Endothelial cell of umbilical vein (primary cell): ENCODE measurements around the gene SH3RF1.

Experiments
- CTCF ChIP-seq, 2 donors: IDR thresholded peaks; 1 replicate in 1 of 2; 2 replicates in 1 of 2; pipeline ENCODE4 v1.5.1; 2011; ENCODE audit warnings: low read length in 2 of 2, mild to moderate bottlenecking in 2 of 2, moderate library complexity in 2 of 2, control low read depth in 1 of 2, inconsistent platforms in 1 of 2, low read depth in 1 of 2; ENCODE audit not compliant: insufficient read depth in 1 of 2; ENCODE audit errors: extremely low read depth in 1 of 2
- EZH2 ChIP-seq: IDR thresholded peaks from 2 replicates; pipeline ENCODE4 v1.6.1; 2012; ENCODE audit warnings: borderline replicate concordance, low read depth, mild to moderate bottlenecking, moderate library complexity, low read length, inconsistent platforms; ENCODE audit not compliant: severe bottlenecking
- GATA2 ChIP-seq: IDR thresholded peaks from 2 replicates; pipeline ENCODE4 v1.7.0; 2011; ENCODE audit warnings: low read depth, mild to moderate bottlenecking, moderate library complexity, mixed read lengths, low read length; ENCODE audit not compliant: insufficient read length, insufficient read depth
- JUN ChIP-seq: IDR thresholded peaks from 2 replicates; pipeline ENCODE4 v1.6.1; 2011; ENCODE audit warnings: borderline replicate concordance, low read depth; ENCODE audit not compliant: insufficient read length, insufficient read depth
- MAX ChIP-seq: IDR thresholded peaks from 2 replicates; pipeline ENCODE4 v1.6.1; 2011; ENCODE audit not compliant: insufficient read depth, insufficient read length
- MYC ChIP-seq: IDR thresholded peaks from one replicate; pipeline ENCODE4 v1.6.1; 2011; ENCODE audit warnings: mild to moderate bottlenecking, low read depth, low read length
- POLR2A ChIP-seq: IDR thresholded peaks from 2 replicates; pipeline ENCODE4 v1.6.1; 2012; ENCODE audit warnings: low read depth, mild to moderate bottlenecking, control low read depth, low read length
- POLR2AphosphoS5 ChIP-seq: IDR thresholded peaks from 2 replicates; pipeline ENCODE4 v1.6.1; 2012; ENCODE audit warnings: low read depth, mild to moderate bottlenecking, control low read depth, low read length, moderate library complexity; ENCODE audit not compliant: insufficient read depth

DNA sequence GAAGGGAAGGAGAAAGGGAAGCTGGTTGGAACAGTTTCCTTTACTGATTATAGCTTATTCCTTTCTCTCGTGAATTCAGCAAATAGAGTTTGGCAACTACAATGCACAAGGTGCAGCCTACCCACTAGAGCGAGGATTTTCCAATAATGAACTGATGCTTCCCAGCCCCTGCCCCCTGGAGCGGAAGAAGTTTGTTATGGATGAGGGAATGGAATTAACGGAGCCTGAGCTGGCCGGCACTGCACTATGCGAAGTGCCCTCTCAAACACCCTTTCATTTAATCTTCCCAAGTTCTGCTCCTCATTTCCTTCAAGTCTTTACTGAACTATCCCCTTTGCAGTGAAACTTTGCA is 218.2 kb downstream of the SH3RF1 start:
- TF ChIP-seq POLR2AphosphoS5 (no peak), EZH2 (no peak), CTCF (IDR thresholded peaks at IDR 0.05; ENCODE audit: extremely low read depth in 1 of 2, insufficient read depth in 1 of 2, low read depth in 1 of 2, low read length in 2 of 2) (no peak), POLR2A (no peak), MYC (no peak), JUN (no peak), MAX (no peak), GATA2 (no peak)
